GM18511 (cell line): ENCODE data around the gene BACH2.

Source experiments
- ATAC-seq: cut with Tn5 transposase; IDR thresholded peaks from one replicate; pipeline ENCODE4 v1.9.1; 2021; ENCODE audit warnings: mild to moderate bottlenecking, moderate library complexity; ENCODE audit not compliant: unreplicated experiment

Gene BACH2

GRCh38 chr6:90106449-90106848 is 190.2 kb downstream of the BACH2 start:
- ATAC-seq: no peak

GRCh38 chr6:90105506-90106170 is 191.0 kb downstream of the BACH2 start:
- ATAC-seq: no peak

GRCh38 chr6:90103056-90103800 is 193.4 kb downstream of the BACH2 start:
- peak; percentile 74 for ATAC-seq

- no peak for ATAC-seq
These were observed 195.2 kb downstream of the BACH2 start for GRCh38 chr6:90101403-90101802.

GRCh38 chr6:90100059-90100665 is 196.5 kb downstream of the BACH2 start:
- ATAC-seq: no peak

- no peak for ATAC-seq
These were observed 198.0 kb downstream of the BACH2 start for GRCh38 chr6:90098627-90099026.

GRCh38 chr6:90098001-90098531 is 198.6 kb downstream of the BACH2 start:
- no peak for ATAC-seq

- ATAC-seq: no peak
These were observed 199.3 kb downstream of the BACH2 start for GRCh38 chr6:90097356-90097755.

- no peak for ATAC-seq
These were observed 199.8 kb downstream of the BACH2 start for GRCh38 chr6:90096818-90097217.

- ATAC-seq: no peak
These were observed 200.9 kb downstream of the BACH2 start for GRCh38 chr6:90095788-90096187.

- ATAC-seq: no peak
These were observed 201.5 kb downstream of the BACH2 start for GRCh38 chr6:90095145-90095544.

GRCh38 chr6:90093558-90094073 is 203.0 kb downstream of the BACH2 start:
- no peak for ATAC-seq

- ATAC-seq: no peak
These were observed 205.8 kb downstream of the BACH2 start for GRCh38 chr6:90090866-90091265.

- ATAC-seq: no peak
These were observed 208.6 kb downstream of the BACH2 start for GRCh38 chr6:90088009-90088408.

GRCh38 chr6:90087106-90087833 is 209.4 kb downstream of the BACH2 start:
- ATAC-seq: no peak

- no peak for ATAC-seq
These were observed 210.1 kb downstream of the BACH2 start for GRCh38 chr6:90086517-90086916.

- ATAC-seq: peak; percentile 63
These were observed 212.8 kb downstream of the BACH2 start for GRCh38 chr6:90083891-90084290.

GRCh38 chr6:90082847-90083246 is 213.8 kb downstream of the BACH2 start:
- ATAC-seq: no peak

- peak; percentile 91 for ATAC-seq
These were observed 215.7 kb downstream of the BACH2 start for GRCh38 chr6:90080876-90081481.
